A549 (cell line): Measurements from ENCODE around the gene STRN4. TPM values are rescaled to one million over a fixed set of nuclear protein-coding genes. Genes with fewer than 3 reads are reported as not detected.
"Not testable (repeated sequence)": the region's sequence is repeated elsewhere in the genome, so short reads cannot be mapped to it uniquely, and the experiment has no call there.

Source experiments
- ATAC-seq, 2 experiments: fragments of 200-7000 bp in 1 of 2; fragments of >200 bp in 1 of 2; cut with Nextera tagmentation in 1 of 2; cut with Tn5 transposase in 1 of 2; 3 replicates each; pipeline versions ENCODE4 v1.8.0 to v1.9.1; 2018 to 2020; ENCODE audit warnings: mild to moderate bottlenecking in 1 of 2, moderate library complexity in 1 of 2
- CTCF ChIA-PET: fragments of 300-600 bp; sonication (Branson Sonifier 250); formaldehyde crosslinking; extraction: SDS; loops from one replicate; lab custom pipeline; 2021; ENCODE audit warnings: antibody characterized with exemption, inconsistent platforms; lab: Yijun Ruan, JAX
- POLR2A ChIA-PET: fragments of 350-600 bp; formaldehyde crosslinking; extraction: SDS; loops from one replicate; lab custom pipeline; 2021; ENCODE audit warnings: antibody characterized with exemption, inconsistent platforms; lab: Yijun Ruan, JAX
- DNase-seq, 2 experiments: peaks; one replicate each; pipeline versions ENCODE4 v3.0.0 to v3.0.0-alpha.2; 2011 to 2016; ENCODE audit warnings: low read depth in 1 of 2, low spot score in 1 of 2
- FAIRE-seq: peaks from 2 replicates; lab custom pipeline; 2011; peaks lifted over from hg19 to GRCh38; lab: Jason Lieb, UNC
- H3K27ac ChIP-seq, 2 experiments: fragments of >200 bp; sonication (Bioruptor Twin); formaldehyde crosslinking; 3 replicates each; pipeline ENCODE4 v1.5.1; 2016 to 2017
- H3K4me1 ChIP-seq: fragments of >200 bp; sonication (Bioruptor Twin); formaldehyde crosslinking; 3 replicates; pipeline ENCODE4 v1.6.1; 2016
- H3K4me2 ChIP-seq: fragments of >200 bp; sonication (Bioruptor Twin); formaldehyde crosslinking; 3 replicates; pipeline ENCODE4 v1.6.1; 2016
- H3K4me3 ChIP-seq: fragments of >200 bp; sonication (Bioruptor Twin); formaldehyde crosslinking; 3 replicates; pipeline ENCODE4 v1.5.1; 2016
- H3K9me3 ChIP-seq: fragments of >200 bp; sonication (Bioruptor Twin); formaldehyde crosslinking; 3 replicates; pipeline ENCODE4 v1.6.1; 2016
- ATOH8 ChIP-seq: fragments of 250-450 bp; sonication (Bioruptor Pico); IDR thresholded peaks from 2 replicates; pipeline ENCODE4 v1.5.0; 2020; ENCODE audit warnings: low read depth, mild to moderate bottlenecking, moderate library complexity
- E2F6 ChIP-seq: IDR thresholded peaks from 2 replicates; pipeline ENCODE4 v1.6.1; 2012; ENCODE audit warnings: low read depth, borderline replicate concordance
- EP300 ChIP-seq, 2 experiments: fragments of >200 bp; sonication (Bioruptor Twin); formaldehyde crosslinking; IDR thresholded peaks; 2 replicates in 1 of 2; 3 replicates in 1 of 2; pipeline ENCODE4 v1.6.1; 2016 to 2017
- FOSB ChIP-seq: fragments of 250-450 bp; sonication (Bioruptor Pico); IDR thresholded peaks from 2 replicates; pipeline ENCODE4 v1.5.0; 2020; ENCODE audit warnings: mild to moderate bottlenecking, moderate library complexity
- FOSL2 ChIP-seq, 2 experiments: fragments of 450-650 bp in 1 of 2; fragments of >200 bp in 1 of 2; sonication (Bioruptor Twin) in 1 of 2; formaldehyde crosslinking; IDR thresholded peaks; 2 replicates each; pipeline versions ENCODE4 v1.5.0 to v1.6.1; 2016 to 2020; ENCODE audit warnings: mild to moderate bottlenecking in 1 of 2, moderate library complexity in 1 of 2
- FOXS1 ChIP-seq: fragments of 250-450 bp; sonication (Bioruptor Pico); IDR thresholded peaks from 2 replicates; pipeline ENCODE4 v1.5.0; 2020; ENCODE audit warnings: mild to moderate bottlenecking, moderate library complexity
- GATA3 ChIP-seq: IDR thresholded peaks from 2 replicates; pipeline ENCODE4 v1.6.1; 2012; ENCODE audit warnings: borderline replicate concordance
- HEYL ChIP-seq: fragments of 250-450 bp; sonication (Bioruptor Pico); IDR thresholded peaks from 2 replicates; pipeline ENCODE4 v1.8.0; 2021; ENCODE audit warnings: mild to moderate bottlenecking, moderate library complexity
- HMGXB4 ChIP-seq: fragments of 250-450 bp; sonication (Bioruptor Pico); IDR thresholded peaks from 2 replicates; pipeline ENCODE4 v1.5.0; 2021; ENCODE audit warnings: mild to moderate bottlenecking, moderate library complexity, borderline replicate concordance
- JUN ChIP-seq, 2 experiments: fragments of >200 bp; sonication (Bioruptor Twin); formaldehyde crosslinking; IDR thresholded peaks; 2 replicates in 1 of 2; 3 replicates in 1 of 2; pipeline ENCODE4 v1.6.1; 2016 to 2017
- MAFK ChIP-seq: fragments of 450-650 bp; IDR thresholded peaks from 2 replicates; pipeline ENCODE4 v1.6.1; 2014; ENCODE audit not compliant: partially characterized antibody
- MAX ChIP-seq: IDR thresholded peaks from 2 replicates; pipeline ENCODE4 v1.6.1; 2012
- MYC ChIP-seq: IDR thresholded peaks from 2 replicates; pipeline ENCODE4 v1.6.1; 2012; ENCODE audit warnings: mild to moderate bottlenecking, inconsistent platforms, low read length, improper control_type of control experiment, borderline replicate concordance
- NR3C1 ChIP-seq: fragments of >200 bp; sonication (Bioruptor Twin); formaldehyde crosslinking; IDR thresholded peaks from 3 replicates; pipeline ENCODE4 v1.6.1; 2017
- PBX3 ChIP-seq: IDR thresholded peaks from 2 replicates; pipeline ENCODE4 v1.6.1; 2012
- RARB ChIP-seq: fragments of 250-450 bp; sonication (Bioruptor Pico); IDR thresholded peaks from 2 replicates; pipeline ENCODE4 v1.8.0; 2021; ENCODE audit warnings: mild to moderate bottlenecking, moderate library complexity
- RFX5 ChIP-seq: fragments of 450-650 bp; IDR thresholded peaks from 2 replicates; pipeline ENCODE4 v1.7.1; 2014; ENCODE audit warnings: antibody characterized with exemption, mild to moderate bottlenecking, moderate library complexity
- SREBF2 ChIP-seq: fragments of 450-650 bp; IDR thresholded peaks from 2 replicates; pipeline ENCODE4 v1.6.1; 2014; ENCODE audit warnings: mild to moderate bottlenecking, moderate library complexity
- TFCP2L1 ChIP-seq: fragments of 250-450 bp; sonication (Bioruptor Pico); IDR thresholded peaks from 2 replicates; pipeline ENCODE4 v1.5.0; 2021; ENCODE audit warnings: mild to moderate bottlenecking
- ZSCAN20 ChIP-seq: fragments of 250-450 bp; sonication (Bioruptor Pico); IDR thresholded peaks from 2 replicates; pipeline ENCODE4 v1.8.0; 2022; ENCODE audit warnings: mild to moderate bottlenecking, moderate library complexity
- WGBS: methylation state at CpG from one replicate; pipeline ENCODE4 v1.1.6; 2017; ENCODE audit errors: missing lambda C conversion rate; 5-methylcytosine and 5-hydroxymethylcytosine counted together
- polyA plus RNA-seq, 4 experiments: library from polyadenylated mRNA; depleted of rRNA in 3 of 4; stranded (reverse); fragments of >200 nt; fragmentation: RNase III in 1 of 4; extraction: RNeasy Plus Mini Kit Qiagen cat#74134 plus additional on column Dnase treatment in 1 of 4; gene quantifications; 2 replicates in 3 of 4; 3 replicates in 1 of 4; pipeline ENCODE4 v1.2.3, GENCODE V29; 2011 to 2017

Gene STRN4
- polyA plus RNA-seq, 2 of the 4 experiments (the other 2 are of a cell fraction): 62.8 to 70.0 TPM

- FAIRE-seq (peak; percentile 59), DNase-seq (no peak), ATAC-seq (no peak)
- H3K27ac ChIP-seq: peak overlapping the region in 1 of 2 experiments; percentile 20; a peak in 1 of 6 replicates
- H3K4me2 ChIP-seq: no peak overlapping the region
- no peaks in the 10 kb centered on the region for H3K9me3 ChIP-seq
- TF ChIP-seq MYC: no peak
- no peak for TF ChIP-seq HEYL
- TF ChIP-seq PBX3: no peak
- no peak for TF ChIP-seq RFX5
- TF ChIP-seq FOSB (CRISPR knock-in tag): no peak
- no peak for TF ChIP-seq RARB (CRISPR knock-in tag)
- no peak for TF ChIP-seq NR3C1
- TF ChIP-seq SREBF2: no peak
- no peak for TF ChIP-seq EP300 (IDR thresholded peaks at IDR 0.05)
- no peak for TF ChIP-seq FOSL2 (IDR thresholded peaks at IDR 0.05)
- no peak for TF ChIP-seq FOSL2 (CRISPR knock-in tag; IDR thresholded peaks at IDR 0.05)
- TF ChIP-seq TFCP2L1 (CRISPR knock-in tag): no peak
- no peak for TF ChIP-seq JUN (IDR thresholded peaks at IDR 0.05)
- no peak for TF ChIP-seq FOXS1 (CRISPR knock-in tag)
- TF ChIP-seq ATOH8 (CRISPR knock-in tag): no peak
- no peak for TF ChIP-seq ZSCAN20
- no peak for TF ChIP-seq E2F6
- TF ChIP-seq MAX: no peak
- no peak for TF ChIP-seq GATA3
- no peak for TF ChIP-seq HMGXB4 (CRISPR knock-in tag)
- no peak for TF ChIP-seq MAFK
- 81% methylated on average over 5 of the region's 5 CpGs for WGBS
- H3K4me3 ChIP-seq: no peak overlapping the region
- ChIA-PET CTCF (interaction anchor here (0.5 to 28.2 kb wide), 6 partner anchors 13 to 231 kb away, joined by 3 to 1222 read pairs (median 4); partner anchors contain the start of gene AP2S1), POLR2A (interaction anchor here (1.2 kb wide), 1 partner anchor 27 kb away, joined by 3 read pairs; the partner anchor contains the start of gene SLC1A5)
- H3K4me1 ChIP-seq: peaks cover 31% of the 10 kb centered on the region
Measured at GRCh38 chr19:46761418-46761831, 15.2 kb upstream of the STRN4 start.

GRCh38 chr19:46760897-46761296 is 14.6 kb upstream of the STRN4 start:
- POLR2A ChIA-PET; H3K4me2 ChIP-seq; DNase-seq; H3K9me3 ChIP-seq; TF ChIP-seq FOSL2 (IDR thresholded peaks at IDR 0.05): not testable (repeated sequence)
- WGBS: 68% methylated on average over 4 of the region's 4 CpGs
- 0 out of 2 replicates have a peak, but pooled peaks have one; percentile 3 for TF ChIP-seq FOSL2 (CRISPR knock-in tag; IDR thresholded peaks at IDR 0.05)
- TF ChIP-seq, all 56 proteins: peak for 1; not testable (repeated sequence) for 55
- CTCF ChIA-PET: interaction anchor here (0.6 to 28.2 kb wide), 5 partner anchors 12 to 98 kb away, joined by 3 to 1222 read pairs (median 6); partner anchors contain the start of gene AP2S1
- H3K4me3 ChIP-seq, ATAC-seq, FAIRE-seq: not testable (repeated sequence)
- peaks cover 31% of the 10 kb centered on the region for H3K4me1 ChIP-seq
- H3K27ac ChIP-seq: peak overlapping the region; percentile 14 to 70; a peak in 3 of 6 replicates
